ENCODE data around the gene WDR5.
A peak's percentile ranks its signal among the peaks of the same experiment; 100 is the strongest.

WDR5 gene

DNA sequence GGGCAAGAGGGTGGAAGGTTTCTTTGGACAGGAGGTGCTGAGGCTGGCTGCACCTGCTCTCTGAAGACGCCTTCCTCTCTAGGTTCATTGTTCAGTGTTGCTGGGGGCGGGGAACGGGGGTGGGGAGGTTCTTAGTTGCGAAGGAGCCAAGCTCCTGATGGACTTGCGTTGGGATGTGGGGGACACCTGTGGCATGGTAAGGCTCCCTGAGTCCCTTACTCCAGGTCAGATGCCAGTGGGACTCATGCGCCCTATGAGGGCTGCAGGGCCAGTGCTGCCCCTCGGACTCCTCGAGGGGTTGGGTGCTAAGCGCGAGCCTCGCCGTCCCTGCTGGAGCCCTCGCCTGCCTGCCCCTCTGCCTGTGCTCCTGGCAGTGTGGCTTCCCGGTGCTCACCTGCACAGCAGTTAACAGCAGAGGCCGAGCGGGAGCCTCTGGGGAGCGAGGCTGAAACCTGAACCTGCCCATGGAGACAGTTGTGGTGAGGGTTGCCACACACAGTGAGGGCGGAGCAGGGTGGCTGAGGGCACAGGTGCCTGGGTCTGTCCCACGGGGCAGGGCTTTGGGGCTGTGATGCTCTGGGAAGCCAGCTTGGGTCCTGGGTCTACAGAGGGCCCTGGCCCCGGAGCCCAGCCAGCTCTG, 23.0 kb downstream of the WDR5 start:
- no peak for DNase-seq (ENCODE audit: low spot score)

DNA sequence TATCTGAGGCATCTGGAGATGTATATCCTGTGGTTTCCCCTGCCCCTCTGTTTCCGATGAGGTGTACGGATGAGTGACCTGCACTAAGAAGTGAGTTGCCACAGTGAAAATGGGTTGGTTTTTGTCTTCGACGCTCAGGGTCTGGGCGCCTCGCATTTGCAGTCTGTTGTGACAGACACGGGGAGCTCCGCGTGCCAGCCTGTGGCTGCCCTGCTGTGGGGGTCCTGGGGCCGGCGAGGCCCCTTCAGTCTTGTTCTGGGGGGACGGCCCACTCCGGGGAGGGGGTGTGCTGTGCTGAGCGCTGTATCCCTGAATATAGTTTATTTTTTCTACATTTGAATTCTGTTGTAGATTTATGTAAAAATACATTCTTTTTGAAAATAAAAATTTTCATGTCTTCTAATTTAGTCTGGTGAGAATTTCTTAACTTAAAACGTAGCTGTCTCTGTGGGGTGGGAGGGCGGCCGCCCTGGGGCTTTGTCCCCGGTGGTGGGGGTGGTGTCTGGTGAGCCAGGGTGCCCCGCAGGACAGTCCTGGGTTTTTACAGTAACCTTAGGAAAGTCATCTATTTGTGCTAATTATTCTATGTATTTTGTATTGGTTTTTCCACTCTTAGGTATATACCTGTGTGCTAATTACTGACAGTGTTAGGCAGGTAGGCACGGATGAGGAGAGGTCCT, 23.8 kb downstream of the WDR5 start:
- DNase-seq (ENCODE audit: low spot score) = no peak

DNA sequence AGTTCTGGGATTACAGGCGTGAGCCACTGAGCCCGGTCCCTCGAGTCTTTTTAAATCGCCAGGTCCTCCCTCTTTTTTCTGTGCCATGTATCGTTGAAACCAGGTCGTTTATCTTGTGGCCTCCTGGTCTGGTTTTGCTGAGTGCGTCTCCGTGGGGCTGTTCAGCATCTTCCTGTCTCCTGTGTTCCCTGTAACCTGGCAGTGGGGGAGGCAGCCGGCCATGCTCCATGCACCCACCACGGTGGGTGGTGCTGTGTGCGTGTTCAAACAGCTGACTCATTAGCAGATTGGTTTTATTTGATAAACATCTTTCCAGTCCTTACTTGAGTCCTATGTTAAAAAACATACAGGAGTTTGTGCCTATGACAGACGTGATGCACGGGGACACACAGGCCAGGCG, 25.8 kb downstream of the WDR5 start:
- DNase-seq (ENCODE audit: low spot score) = no peak

DNA sequence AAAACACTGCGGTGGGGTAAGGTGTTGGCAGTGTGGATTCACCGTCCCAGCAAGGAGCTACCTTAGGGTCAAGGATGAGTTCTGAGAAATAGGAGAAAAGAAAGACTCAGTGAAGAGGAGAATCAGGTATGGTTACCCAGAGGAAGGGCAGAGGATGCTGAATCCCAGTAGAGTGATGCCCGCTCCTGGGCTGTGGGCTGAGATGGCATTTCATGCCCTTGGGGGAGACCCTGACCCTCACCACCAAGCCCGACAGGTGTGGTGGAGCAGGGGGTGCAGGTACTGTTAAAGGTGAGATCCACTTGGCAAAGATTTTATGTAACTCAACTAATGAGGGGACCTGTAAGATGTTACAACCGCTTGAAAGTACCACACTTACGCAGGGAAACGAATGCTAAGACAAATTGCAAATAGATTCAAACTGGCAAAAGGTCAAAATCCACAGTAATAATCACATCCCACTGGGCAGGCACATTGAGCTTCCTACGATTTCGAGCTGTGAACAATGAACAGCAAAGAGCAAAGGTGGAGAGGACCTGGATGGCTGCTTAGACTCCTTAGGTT, 26.4 kb downstream of the WDR5 start:
- no peak for DNase-seq (ENCODE audit: low spot score)

DNA sequence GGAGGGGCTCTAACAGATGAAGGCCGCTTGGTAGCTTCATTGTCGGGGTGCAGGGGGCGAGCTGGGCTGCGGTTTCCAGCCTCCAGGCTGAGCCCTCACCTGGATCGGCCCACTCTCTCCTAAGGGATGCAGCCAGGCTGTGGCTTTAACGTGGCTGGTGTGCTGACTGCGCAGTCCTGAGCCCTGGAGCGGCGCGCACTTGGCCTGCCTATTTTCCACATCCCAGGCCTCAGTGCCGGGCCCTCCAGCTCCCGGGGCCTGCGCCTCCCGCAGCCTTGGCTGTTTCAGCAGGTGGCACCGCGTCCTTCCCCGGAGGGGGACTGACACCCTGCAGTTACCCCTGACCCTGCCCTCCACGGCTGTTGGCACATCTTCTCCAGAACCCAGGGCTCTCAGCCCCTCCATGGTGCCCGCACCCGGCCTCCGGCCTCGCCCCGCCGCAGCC, 27.1 kb downstream of the WDR5 start:
- DNase-seq (ENCODE audit: low spot score) = no peak

DNA sequence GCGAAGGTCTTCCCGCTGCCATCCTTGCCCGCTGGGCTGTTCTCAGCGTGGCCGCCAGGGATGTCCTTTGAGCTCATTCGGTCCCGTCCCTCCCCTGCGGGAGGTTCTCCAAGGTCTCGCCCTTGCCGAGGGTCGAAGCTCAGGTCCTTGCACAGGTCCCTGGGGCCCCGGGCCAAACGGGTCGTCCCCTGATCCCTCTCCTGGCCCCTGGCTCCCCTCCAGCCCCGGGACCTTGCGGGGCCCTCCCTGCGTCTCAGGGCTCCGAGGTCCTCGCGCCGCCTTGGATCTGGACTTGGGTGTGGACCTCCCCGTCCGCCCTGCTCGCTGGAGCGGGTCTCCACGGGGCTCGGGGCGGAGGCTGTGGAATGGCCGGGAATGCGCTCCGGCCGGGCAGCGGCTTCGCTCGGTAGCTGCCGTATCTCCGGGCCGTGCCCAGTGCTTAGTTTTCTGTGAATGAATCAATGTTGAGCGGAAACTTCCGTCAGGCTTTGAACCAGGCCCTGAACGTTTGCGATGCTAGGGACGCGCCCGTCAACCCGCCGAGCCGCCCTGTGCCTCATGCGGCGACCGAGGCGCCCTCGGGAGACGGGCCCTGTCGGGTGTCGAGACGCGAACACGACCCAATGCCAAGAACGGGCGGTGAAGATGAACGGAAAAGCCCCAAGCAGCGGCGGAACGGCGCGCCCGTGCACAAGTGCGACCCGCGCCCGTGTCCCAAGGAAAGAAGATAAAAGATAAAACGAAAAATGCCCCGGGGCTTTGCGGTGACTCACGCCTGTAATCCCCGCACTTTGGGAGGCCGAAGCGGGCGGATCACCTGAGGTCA, 27.7 kb downstream of the WDR5 start:
- peak; percentile 85 for DNase-seq (ENCODE audit: low spot score)

DNA sequence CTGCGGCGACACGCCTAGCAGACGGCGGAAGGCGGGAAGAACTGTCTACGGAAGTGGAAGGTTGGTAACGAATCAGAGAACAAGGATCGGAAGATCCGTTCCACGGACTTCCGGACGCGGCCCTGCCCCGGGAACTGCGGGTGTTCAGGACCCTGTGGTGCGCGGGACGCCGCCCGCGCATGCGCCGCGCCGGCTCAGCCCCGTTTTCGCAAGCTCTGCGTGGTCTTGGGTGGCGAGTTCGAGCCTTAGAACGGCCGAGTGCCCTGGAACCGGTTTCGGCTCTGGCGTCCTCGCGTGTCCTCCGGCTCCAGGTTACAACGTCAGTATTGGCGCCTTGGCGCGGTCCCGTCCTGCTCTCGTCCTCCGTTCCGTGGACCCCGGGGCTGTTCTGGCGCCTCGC, 29.0 kb downstream of the WDR5 start:
- no peak for DNase-seq (ENCODE audit: low spot score)

DNA sequence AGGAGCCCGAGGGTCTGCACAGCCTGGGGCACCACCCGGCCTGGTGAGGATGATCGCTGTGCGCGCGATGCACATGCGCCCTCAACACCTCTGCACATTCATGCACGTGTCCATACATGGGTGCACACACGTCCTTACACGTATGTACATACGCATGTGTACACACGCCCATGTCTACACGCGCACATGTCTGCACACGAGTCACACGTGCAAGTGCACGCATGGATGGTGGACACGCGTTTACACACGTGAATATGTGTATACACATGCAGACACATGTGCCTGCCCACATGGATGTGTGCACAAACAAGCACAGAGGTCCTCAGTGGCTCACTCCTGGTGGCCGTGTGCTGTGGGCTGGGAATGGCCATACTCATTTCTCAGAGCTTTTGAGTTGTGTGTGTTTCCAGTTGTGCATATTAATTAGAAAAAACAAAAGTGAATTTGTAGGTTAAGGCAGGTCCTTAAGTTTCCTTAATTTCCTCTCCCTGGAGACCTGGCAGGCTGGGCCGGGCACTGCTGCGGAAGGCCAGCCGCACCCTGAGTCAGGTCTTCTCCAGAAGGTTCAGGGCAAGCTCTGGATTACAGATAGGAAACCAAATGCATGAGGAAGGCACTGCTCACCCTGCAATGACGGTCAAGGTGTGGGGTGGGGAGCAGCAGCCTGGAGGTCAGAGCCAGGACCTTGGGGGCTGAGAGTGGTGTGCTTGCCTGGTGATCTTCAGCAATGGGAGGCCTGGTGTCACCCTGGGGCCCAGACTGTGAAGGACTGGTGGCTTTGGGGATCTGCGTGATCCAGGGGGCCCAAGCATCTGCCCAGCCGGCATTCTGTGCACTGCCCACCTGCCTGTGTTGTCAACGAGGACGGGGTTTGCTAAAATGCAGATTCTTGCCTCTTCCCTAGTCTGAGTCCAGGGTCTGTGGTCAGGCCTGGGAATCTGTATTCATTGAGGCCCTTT, 29.8 kb downstream of the WDR5 start:
- DNase-seq (ENCODE audit: low spot score) = no peak

DNA sequence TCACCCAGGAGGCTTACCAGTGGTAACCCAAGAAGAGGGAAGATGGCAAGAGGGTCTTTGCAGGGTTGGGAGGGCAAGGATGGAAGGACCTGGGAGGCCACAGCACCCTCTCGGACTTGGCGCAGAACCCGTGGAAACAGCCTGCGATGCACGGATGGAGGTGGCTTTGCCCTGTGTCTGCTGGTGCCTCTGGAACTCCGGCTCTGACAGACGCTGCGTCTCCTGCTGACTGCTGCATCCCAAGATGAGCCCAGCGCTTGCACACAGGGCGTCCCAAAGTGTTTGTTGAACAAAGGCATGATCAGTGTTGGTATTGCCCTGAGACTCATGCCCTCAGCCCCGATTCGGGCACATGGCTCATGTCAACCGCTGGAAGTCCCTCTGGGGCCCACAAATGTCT, 30.5 kb downstream of the WDR5 start:
- no peak for DNase-seq (ENCODE audit: low spot score)

DNA sequence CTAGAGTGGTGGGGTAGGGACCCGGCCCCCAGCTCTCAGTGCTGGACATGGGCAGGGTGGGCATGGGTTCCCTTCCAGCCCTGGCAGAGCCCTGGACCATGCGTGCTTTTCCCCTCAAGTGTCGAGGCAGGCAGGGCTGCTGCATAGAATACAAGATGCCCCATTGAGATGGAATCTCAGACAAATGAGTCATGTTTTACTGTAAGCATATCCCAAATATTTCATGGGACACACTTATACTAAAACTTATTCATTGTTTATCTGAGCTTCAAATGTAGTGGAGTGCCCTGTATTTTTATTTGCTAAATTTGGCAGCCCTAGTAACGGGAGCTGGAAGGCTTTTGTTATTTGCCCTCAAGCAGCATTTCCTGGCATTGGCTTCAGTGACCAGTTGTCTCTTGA, 31.6 kb downstream of the WDR5 start:
- DNase-seq (ENCODE audit: low spot score) = no peak

DNA sequence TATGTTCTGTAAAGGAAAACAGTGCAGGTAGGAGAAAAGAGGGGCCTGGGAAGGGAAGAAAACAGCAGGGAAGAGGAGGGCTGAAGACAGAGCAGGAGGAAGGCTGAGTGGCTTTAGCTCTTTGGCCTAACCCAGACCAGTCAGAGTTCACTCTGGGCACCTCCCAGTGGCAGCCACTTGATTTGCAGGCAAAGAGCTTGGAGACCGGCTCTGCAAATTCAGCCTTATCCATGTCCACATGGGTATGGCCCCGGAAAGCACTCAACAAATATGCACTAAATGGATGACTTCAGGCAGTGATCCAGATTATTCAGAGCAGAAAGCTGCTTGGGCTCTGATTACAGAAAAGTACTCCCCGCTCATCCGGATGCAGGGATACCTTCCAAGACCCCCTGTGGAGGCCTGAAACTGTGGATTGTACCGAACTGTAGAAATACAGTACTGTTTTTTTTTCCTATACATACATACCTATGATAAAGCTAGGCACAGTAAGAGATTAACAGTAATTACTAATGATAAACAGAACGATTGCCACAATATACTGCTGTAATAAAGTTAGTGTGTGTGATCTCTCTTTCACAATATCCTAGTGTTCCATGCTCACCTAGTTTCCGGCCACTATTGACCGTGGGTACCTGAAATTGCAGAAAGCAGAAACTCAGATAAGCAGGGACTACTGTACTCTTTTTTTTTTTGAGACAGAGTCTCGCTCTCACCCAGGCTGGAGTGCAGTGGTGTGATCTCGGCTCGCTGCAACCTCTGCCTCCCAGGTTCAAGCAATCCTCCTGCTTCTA, 33.1 kb downstream of the WDR5 start:
- DNase-seq (ENCODE audit: low spot score) = no peak

DNA sequence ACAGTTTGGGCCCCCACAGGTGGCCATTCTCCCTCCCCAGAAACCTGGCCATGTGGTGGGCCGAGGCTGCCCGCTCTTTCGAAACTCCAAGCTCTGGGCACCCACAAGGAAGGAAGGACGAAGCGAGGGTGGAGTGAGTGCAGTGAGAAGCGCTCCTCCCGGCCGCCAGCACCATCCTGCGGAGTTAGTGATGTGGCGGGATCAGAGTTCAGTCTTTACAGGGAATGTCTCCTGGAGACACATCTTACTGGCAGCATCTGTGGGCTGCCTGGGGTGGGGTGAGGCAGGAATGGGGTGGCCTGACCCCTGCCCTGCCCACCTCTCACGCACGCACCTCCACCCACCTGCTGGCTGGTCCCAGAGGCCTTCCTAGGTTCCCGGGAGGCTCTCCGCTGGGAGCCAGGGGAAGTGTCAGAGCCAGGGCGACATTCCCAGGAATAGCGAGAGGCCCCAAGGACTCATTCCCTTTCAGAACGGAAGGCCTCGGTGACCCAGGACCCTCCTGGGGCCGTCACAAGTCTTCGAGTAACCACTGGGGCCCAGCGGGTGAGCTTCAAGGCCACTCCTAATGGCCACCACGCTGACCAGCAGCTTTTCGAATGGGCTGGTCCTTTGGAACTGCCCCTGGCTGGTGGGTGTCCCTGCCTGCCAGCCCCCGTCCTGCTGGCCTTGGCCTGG, 34.0 kb downstream of the WDR5 start:
- DNase-seq (ENCODE audit: low spot score) = no peak

DNA sequence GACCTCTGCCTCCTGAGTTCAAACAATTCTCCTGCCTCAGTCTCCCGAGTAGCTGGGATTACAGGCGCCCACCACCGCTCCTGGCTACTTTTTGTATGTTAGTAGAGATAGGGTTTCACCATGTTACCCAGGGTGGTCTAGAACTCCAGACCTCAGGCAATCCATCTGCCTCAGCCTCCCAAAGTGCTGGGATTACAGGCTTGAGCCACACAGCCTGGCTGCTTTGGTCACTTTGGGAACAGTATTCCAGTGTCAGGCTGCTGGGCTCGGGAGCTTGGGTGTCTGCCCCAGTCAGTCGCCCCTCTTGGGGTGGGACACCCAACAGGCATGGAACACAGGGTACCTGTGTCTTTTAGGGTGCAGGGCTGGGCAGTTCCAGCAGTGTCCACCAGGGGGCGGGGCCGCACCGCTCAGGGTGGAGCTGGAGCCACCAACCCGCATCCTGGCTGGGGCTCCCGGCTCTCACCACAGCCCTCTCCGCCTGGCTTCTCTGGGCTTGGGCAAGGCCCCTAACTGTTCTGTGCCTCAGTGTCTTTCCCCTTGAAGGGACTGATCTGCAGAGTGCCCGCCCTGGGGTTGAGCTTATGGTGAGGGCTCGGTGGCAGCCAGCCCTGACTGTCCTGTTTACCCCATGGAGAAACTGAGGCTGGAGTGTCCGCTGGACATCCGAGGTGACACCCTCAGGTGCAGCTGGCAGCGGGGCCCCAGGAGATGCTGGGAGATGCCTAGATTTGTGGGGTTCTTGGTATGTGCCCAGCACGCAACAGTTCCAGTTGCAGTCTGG, 34.8 kb downstream of the WDR5 start:
- no peak for DNase-seq (ENCODE audit: low spot score)

DNA sequence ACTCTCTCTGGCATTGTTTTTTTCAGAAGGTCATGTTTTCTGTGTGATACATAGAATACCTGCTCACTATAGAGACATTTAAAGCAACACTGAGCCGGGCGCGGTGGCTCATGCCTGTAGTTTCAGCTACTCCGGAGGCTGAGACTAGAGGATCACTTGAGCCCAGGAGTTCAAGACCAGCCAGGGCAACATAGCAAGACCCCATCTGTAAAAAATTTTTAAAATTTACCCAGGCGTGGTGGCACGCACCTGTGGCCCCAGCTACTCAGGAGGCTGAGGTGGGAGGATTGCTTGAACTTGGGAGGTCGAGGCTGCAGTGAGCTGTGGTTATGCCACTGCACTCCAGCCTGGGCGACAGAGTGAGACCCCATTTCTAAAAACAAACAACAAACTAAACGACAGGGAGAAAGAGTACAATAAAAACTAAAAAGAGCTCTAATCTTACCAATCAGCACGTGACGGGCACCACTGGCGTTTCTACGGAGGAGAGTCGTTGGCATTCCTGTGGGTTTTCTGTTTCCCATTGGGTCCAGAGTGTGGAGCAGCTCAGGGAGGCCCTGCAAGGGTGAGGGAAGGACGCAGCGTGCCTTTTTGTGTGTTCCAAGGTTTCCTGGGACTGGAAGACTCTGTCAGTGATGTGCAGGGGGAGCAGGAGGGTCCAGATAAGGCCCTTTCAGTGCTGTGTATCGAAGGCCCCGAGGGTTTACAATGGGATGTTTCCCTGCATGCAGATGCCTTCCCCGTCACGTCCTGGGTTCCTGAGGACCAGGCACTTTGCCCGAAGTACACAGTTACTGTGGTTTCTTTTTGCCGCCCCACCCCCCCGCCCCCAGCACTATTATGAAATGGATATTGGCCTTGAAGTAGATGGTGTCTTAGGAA, 35.7 kb downstream of the WDR5 start:
- no peak for DNase-seq (ENCODE audit: low spot score)

DNA sequence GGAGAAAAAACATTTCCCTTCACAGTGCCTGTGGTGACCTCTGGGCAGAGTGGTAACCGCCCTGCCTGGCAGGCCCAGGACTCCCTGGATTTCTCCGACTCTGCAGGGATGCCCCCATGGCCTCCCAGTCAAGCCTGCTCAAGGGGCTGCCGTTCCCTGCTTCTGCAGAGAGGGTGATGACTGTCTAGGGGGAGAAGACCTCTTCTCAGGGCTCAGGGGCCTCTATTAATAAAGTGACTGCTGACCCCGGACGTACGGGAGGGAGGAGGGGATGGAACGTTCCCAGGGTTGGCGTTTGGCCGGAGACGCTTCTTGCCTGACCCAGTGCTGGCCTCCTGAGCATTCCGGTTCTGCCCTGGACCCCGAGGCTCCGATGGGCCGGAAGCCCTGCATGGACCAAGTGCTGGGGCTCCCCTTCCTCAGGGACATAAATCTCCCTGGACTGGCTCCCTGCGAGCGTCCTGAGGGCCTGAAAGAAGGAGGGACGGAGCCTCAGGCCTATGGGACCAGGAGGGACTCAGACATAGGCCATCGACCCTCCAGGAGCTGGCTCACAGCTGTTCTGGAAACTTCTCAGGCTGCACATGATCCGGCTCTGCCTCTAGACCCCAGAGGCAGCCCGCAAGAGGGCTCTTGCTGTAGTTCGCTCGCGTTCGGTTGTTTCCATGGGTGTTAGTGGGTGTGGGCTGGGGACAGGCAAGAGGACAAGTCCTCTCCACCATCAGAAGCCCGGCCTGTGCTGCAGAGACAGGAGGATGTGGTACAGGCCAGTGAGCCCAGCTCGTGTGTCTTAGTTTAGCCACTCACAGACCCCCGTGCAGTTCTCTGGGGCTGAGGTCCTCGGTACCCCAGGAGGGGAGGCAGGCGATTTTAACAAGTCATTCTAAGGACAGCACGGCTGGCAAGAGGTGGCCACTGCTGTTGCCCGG, 36.6 kb downstream of the WDR5 start:
- DNase-seq (ENCODE audit: low spot score) = no peak

DNA sequence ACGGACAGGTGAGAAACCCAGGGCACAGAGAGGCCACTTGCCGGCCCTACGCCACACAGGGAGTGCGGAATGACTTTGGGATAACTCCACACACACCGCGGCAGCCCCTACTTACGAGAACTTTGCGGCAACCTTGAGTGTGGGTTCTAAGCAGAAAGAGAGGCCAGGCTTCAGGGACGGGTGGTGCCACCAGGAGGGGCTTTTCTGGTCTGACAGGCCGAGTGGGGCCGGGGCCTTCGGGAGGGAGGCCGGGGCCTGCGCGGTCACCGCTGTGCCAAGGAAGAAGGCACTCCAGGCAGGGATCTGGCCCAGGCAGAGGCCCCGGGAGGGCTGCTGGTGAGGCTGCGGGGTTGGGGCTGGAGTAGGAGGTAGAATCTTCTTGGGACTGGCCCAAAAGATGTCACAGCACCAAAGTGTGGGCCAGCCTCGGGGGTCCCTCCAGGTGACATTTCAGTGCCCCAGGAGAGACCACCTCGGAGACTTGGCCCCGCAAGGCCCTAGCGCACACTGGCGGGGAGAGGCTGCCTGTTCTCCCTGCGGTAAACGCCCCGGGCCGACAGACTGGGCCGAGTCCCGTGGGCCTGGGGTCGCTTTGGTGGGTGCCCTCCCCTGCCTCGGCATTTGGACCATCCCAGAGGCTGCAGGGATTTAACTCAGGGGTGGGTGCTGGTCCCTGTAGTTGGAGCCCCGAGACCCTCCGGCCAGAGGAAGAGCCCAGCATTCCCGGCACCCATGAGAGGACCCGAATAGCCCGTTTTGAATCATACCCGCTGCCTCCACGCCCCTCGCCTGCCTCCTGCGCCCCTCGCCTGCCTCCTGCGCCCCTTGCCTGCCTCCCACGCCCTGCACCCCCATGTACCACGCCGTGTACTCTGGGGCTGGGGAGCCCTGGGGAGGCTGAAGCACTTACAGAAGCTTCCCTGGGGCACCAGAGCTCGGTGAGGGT, 37.5 kb downstream of the WDR5 start:
- DNase-seq (ENCODE audit: low spot score) = no peak

All from HuH-7 (cell line).